NCI-H748 (cell line): ENCODE measurements around the gene RDX.
"Not testable (repeated sequence)": the region's sequence is repeated elsewhere in the genome, so short reads cannot be mapped to it uniquely, and the experiment has no call there.

Source experiments
- DNase-seq: peaks from one replicate; lab custom pipeline; 2025; ENCODE audit not compliant: unreplicated experiment; lab: John Stamatoyannopoulos, UW

RDX gene

DNA sequence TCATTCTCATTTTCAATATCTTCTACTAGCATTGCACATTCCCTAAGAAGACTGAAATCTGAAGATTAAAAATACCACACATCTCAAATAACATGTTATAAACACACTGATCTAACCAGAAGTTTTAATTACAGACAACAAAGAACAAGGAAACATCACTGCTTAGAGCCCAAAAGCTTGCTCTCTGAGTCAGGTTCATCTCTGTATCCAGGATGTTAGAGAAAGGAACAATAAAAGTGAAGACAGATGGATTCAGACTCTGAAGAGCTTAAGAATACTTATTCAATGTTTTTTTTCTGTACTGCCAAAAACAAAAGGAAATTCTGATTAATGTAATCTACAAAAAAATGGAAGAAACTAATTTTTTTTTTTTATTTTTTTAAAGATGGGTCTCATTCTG, 16.5 kb downstream of the RDX start:
- DNase-seq, result no peak

GRCh38 chr11:110272919-110273318, 23.5 kb downstream of the RDX start:
- no peak for DNase-seq

DNA sequence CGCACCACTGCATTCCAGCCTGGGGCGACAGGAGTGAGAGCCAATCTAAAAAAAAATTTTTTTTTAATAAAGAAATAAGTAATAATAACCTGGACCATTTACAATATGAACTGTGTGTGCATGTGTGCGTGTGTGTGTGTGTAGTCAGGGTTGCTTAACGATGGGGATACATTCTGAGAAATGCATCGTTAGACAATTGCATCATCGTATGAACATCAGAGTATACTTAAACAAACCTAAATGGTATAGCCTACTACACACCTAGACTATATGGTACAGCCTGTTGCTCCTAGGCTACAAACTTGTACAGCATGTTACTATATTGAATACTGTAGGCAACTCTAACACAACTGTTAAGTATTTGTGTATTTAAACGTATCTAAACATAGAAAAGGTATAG, 26.4 kb downstream of the RDX start:
- no peak for DNase-seq

DNA sequence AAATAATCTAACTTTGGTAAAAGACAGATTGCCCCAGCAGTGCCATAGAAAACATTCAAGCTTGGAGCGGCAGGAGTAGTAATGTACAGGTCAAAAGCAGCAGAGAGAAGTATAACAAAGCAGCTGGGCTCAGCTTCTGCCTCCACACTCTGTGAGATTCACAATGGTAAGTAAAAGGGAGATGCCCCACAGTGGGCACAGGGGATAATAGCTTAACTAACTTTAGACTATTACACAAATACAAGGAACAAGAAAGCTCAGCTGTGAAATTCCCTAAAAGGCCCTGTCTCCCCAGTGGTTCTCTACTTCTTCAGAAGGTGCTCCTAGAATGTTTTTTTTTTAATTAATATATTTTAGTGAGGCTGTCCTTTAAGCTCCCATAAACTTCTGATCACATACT, 28.0 kb downstream of the RDX start:
- no peak for DNase-seq

DNA sequence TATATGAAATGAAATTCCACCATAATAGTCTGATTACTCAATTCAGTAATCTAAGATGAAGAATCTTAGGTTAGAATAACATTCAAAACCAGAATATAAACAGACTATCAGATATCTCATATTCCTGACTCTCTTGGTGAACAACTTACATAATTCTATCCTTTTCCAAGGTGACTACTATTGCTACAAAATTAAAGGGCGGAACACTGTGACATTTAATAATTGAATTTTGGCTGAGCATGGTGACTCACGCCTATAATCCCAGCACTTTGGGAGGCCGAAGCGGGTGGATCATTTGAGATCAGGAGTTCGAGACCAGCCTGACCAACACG, 34.4 kb downstream of the RDX start:
- no peak for DNase-seq

- DNase-seq, result no peak
These were observed 35.0 kb downstream of the RDX start for GRCh38 chr11:110261195-110262071.

DNA sequence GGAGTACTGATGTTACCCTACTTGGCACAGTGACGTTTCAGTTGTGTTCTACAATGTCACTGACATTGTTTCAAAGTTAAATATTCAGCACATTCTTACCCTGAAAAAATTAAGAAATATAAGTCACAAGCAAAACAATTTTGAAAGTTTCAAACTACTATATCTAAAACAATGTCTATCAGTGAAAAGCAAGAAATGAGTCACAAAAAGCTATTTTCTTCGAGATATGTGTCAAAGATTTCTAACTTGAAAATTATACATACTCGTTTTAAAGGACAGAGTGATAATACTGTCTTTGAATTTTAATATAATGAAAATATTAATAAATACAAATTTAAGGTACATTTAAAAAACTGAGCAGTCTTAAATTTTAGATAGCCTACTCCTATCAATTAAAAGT, 42.9 kb downstream of the RDX start:
- DNase-seq, result no peak

DNA sequence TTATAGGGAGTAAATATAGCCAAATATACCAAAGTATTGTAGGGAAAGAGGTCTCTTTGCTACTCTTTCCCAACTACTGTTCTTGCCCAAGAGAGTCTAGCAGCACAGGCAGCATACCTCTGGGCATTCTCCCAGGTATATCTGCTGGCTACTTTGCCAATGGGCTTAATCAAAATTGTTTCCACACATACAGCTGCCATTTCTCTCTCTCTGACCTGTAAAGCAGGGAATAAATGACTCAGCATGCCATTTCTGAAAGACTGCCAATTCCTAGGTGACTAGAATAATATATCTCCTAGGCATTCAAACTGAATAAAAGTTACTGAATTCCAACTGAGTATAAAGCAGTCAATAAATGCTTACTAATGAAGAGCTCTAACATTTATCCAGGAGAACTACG, 44.6 kb downstream of the RDX start:
- DNase-seq, result no peak

GRCh38 chr11:110250168-110250567, 46.2 kb downstream of the RDX start:
- no peak for DNase-seq

DNA sequence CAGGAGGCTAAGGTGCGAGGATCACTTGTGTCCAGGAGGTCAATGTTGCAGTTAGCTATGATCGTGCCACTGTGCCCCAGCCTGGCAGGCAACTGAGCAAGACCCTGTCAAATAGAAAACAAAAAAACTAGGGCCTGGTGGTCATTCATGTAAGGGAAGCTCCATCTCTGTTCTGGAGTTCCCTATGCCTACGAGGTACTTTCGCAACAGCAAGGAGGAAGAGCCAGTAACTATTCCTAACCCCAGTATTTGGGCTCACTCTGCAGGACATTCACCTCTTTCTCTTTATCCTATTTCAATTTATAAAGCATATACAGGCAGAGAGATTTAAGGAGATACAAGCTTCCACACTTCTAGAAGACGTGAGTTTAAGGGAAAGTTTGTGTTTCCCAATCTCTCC, 46.6 kb downstream of the RDX start:
- no peak for DNase-seq

GRCh38 chr11:110249066-110249465, 47.3 kb downstream of the RDX start:
- no peak for DNase-seq

DNA sequence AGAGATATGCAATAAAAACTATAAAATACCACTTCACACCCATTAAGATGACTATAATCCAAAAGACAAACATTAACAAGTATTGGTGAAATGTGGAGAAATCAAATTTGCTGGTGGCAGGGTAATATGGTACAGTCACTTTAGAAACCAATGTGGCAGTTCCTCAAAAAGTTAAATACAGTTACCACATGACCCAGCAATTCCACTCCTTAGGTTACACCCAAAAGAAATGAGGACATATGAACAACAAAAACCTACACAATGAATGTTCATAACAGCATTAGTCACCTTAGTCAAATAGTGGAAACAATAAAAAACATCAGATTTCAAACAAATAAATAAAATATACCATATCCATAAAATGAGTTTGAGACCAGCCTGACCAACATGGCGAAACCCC, 52.6 kb downstream of the RDX start:
- DNase-seq, result no peak

DNA sequence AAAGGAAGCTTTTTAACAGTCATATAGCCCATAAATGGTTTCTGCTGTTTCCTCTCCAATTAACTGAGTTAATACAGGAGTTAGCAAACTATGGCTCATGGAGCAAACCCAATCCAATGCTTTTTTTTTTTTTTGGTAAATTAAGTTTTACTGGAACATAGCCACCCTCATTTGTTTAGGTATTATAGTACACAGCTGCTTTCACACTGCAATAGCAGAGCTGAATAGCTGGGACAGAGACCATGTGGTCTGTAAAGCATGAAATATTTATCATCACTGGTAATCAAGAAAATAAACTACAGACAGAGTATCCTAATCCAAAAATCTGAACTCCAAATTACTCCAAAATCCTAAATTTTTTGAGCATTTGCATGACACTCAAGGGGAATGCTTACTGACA, 53.7 kb downstream of the RDX start:
- no peak for DNase-seq

- no peak for DNase-seq
These were observed 54.2 kb downstream of the RDX start for GRCh38 chr11:110242188-110242587.

GRCh38 chr11:110235966-110236365, 60.4 kb downstream of the RDX start:
- DNase-seq, result no peak

- no peak for DNase-seq
These were observed 66.0 kb downstream of the RDX start for GRCh38 chr11:110230377-110230776.

- DNase-seq, result no peak
These were observed 77.2 kb downstream of the RDX start for GRCh38 chr11:110219006-110219785.

- no peak for DNase-seq
These were observed 78.5 kb downstream of the RDX start for GRCh38 chr11:110217936-110218335.

DNA sequence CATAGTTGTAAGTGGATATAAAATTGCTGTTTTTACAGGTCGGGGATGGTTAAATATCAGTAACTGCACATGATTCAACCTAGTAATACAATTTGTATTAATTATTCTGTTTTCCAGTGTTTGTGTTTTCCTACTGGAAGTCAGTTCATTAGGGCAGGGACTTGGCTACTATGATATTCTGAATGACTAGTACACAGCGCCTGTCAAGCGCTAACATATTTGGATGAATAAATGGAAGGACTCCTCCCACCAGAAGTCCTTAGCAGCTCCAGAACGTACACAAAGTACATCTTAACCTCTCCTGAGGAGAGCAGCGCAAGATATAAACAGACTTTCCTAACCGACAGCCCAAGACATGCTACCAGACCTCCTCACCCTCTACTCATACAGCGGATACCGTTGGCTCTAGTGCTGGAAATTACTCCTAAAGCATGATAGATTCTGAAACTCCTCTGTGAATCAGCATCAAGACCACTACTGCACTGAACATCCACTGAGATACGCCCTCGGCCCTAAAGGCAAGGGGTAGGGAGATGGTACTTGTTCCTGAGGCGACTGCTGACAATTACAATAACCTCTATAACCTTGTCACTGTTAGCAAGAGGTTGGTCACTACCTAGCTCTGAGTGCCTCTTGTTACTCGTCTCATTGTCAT, 79.1 kb downstream of the RDX start:
- DNase-seq, result no peak

GRCh38 chr11:110209313-110209694, 87.1 kb downstream of the RDX start:
- not testable (repeated sequence) for DNase-seq

DNA sequence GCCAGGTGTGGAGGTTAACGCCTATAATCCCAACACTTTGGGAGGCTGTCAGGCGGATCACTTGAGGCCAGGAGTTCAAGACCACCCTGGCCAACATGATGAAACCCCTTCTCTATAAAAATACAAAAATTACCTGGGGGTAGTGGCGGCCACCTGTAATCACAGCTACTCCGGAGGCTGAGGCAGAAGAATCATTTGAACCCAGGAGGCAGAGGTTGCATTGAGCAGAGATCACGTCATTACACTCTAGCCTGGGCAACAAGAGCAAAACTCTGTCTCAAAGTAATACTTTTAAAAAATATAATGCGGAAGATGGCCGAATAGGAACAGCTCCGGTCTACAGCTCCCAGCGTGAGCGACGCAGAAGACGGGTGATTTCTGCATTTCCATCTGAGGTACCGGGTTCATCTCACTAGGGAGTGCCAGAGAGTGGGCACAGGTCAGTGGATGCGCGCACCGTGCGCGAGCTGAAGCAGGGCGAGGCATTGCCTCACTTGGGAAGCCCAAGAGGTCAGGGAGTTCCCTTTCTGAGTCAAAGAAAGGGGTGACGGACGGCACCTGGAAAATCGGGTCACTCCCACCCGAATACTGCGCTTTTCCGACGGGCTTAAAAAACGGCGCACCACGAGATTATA, 87.6 kb downstream of the RDX start:
- DNase-seq, result peak; percentile 25

GRCh38 chr11:110207123-110207522, 89.3 kb downstream of the RDX start:
- DNase-seq, result peak; percentile 5
